GM19455 (cell line): Measurements from ENCODE around the gene RPL32.

Experiments
- ATAC-seq: cut with Tn5 transposase; IDR thresholded peaks from one replicate; pipeline ENCODE4 v1.9.1; 2021; ENCODE audit not compliant: unreplicated experiment

The RPL32 gene

DNA sequence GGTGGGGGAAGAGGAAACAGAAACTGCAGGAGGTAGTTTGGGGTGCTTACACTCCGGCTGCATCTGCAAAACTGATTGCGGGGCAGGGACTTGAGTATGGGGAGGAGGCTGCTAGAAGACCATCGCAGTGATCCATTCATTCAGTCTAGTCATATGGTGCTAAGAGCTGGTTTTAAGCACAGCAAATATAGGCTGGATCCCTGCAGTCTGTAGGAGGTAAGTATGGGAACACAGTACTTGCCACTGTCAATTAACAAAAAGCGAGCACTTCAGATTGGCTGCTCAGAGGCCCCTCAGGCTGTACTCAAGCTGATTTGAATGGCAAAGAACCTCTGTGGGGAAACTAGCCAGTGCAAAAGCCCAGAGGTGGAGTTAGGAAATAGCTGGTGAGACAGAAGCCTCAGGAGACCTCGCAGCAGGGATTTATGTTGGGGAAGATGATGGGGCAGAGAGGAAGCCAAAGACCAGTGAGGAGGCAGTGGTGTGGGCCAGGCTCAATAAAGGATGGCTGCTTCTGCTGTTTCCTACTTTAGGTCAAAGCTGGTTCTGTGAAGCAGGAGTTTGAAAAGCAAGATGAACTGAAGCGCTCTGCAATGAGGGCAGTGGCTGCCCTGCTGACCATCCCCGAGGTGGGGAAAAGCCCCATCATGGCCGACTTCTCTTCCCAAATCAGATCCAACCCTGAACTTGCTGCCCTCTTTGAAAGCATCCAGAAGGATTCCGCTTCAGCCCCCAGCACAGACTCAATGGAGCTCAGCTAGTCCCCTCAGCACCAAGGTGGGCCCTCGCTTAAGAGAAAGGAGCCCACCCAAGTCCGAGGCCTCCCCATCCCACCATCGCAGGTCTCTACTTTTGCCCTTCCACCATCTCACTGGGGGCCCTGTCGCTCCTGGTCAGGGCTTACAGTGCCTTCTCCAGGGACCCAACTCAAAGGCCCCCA is 7.9 kb downstream of the RPL32 start:
- no peak for ATAC-seq

DNA sequence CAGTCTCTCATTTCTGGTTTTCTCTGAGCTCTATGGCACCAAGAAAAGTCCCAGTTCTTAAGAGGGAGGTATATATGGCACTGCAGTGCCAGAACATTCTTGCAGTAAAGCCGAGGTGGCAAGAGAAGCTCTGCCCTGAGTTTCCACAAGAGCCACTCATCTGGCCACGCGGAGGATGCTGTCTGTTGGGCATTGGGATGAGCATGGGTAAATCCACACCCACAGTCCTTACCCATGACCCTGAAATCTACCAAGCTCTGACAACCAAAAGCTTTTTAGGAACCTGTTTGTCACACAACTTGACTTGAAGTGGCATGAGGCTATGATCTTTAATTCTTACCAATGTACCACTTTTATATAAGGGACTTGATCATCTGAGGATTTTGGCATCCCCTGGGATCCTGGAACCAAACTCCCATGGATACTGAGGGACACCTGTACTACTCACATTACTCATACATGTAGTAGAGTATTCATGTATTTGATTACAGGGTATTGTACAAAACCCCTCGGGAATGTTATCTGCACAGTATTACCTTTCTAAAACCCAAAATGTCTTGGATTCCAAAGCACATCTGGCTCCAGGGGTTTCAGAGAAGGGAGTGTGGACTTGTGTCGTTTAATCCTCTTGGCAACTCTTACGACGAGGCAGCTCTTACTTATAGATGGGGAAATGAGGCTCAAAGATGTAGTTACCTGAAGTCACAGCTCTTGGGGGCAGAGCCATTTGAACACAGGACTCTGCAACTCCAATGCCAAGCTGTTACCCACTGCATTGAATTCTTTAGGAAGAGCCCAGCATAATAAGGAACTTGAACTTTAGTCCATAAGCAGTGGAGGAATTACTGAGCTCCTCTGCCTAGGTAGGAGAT is 8.8 kb downstream of the RPL32 start:
- ATAC-seq: no peak

DNA sequence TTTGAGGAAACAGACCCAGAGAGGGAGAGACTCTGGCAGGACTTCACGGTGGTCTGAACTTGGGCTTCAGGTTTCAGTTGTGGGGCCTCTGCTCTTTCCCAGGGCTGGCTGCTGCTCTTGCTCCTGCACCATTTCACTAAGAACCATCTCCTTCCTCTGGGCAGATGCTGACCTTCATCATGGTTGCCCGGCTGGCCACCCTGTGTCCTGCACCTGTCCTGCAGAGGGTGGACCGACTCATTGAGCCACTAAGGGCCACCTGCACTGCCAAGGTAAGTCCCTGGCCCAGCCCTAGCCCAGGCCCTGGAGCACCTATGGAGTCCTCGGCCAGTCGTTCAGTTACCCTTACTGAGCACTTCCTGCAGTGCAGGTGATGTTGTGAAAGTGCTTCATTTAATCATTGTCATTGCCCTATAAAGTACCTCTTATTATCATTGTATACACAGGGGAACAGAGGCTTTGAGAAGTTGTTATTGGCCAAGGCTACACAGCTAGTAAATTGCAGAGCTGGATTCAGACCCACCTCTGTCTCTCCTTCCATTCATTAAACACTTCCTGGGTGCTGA is 10.0 kb downstream of the RPL32 start:
- no peak for ATAC-seq

GRCh38 chr3:12830785-12831156 is 10.6 kb downstream of the RPL32 start:
- ATAC-seq: no peak

- no peak for ATAC-seq
These were observed 11.2 kb downstream of the RPL32 start for GRCh38 chr3:12829886-12830784.

DNA sequence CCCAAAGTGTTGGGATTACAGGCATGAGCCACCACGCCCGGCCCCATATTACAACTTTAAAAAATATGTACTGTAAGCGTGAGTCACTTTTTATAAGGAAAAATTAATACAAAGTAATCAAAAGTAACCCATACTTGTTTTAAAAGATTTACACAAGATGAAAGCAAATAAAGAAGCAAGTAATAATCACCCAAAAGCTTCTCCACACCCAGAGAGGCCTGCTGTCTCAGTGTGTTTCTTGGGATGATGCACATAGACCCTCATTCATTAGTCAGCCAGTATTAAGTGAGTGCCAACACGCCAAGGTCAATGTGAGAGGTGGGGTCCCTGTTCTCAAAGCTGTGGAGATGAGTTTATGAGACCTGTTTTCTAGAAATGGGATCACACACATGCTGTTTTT is 12.0 kb downstream of the RPL32 start:
- no peak for ATAC-seq

- ATAC-seq: no peak
These were observed 12.6 kb downstream of the RPL32 start for GRCh38 chr3:12828751-12829150.

GRCh38 chr3:12825156-12825555 is 16.2 kb downstream of the RPL32 start:
- ATAC-seq: no peak

- ATAC-seq: no peak
These were observed 17.1 kb downstream of the RPL32 start for GRCh38 chr3:12824299-12824698.

GRCh38 chr3:12822725-12823373 is 18.5 kb downstream of the RPL32 start:
- ATAC-seq: no peak

- ATAC-seq: no peak
These were observed 22.6 kb downstream of the RPL32 start for GRCh38 chr3:12818773-12819172.

DNA sequence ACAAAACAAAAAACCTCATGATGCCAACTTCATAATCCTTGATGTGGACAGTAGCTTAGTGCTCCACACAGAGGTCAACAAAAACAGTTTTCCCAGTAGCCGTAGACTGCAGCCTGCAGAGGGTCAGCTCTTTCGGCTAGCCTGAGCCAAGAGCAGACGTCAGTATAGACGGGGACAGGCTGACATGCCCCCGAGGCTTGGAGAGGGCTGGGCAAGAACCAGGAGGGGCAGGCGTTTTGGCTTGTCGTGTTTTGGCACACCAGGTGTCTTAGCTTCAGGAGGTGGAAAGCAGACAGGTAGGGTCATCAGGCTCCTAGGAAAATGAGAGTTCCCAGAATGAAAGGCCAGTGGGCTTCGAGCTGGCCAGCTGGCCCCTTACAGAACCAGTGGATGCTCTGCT is 23.1 kb downstream of the RPL32 start:
- no peak for ATAC-seq

DNA sequence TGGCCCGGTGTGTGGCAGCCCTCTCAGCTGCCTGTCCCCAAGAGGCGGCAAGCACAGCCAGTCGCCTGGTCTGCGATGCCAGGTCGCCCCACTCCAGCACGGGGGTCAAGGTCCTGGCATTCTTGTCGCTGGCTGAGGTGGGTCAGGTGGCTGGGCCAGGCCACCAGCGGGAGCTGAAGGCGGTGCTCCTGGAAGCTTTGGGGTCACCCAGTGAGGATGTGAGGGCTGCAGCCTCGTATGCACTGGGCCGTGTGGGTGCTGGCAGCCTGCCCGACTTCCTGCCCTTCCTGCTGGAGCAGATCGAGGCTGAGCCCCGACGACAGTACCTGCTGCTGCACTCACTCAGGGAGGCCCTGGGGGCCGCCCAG is 24.0 kb downstream of the RPL32 start:
- ATAC-seq: no peak

DNA sequence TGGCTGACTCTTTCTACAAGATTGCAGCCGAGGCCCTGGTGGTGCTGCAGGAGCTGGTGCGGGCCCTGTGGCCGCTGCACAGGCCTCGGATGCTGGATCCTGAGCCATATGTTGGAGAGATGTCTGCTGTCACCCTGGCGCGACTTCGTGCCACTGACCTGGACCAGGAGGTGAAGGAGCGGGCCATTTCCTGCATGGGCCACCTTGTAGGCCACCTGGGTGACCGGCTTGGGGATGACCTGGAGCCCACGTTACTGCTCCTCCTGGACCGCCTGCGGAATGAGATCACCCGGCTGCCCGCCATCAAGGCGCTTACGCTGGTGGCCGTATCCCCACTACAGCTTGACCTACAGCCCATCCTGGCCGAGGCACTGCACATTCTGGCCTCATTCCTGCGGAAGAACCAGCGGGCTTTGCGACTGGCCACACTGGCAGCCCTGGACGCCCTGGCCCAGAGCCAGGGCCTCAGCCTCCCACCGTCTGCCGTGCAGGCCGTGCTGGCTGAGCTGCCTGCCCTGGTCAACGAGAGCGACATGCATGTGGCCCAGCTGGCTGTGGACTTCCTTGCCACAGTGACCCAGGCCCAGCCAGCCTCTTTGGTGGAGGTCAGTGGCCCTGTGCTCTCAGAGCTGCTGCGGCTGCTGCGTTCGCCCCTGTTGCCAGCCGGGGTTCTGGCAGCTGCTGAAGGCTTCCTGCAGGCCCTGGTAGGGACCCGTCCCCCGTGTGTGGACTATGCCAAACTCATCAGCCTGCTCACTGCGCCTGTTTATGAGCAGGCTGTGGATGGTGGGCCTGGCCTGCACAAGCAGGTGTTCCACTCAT is 24.6 kb downstream of the RPL32 start:
- no peak for ATAC-seq

DNA sequence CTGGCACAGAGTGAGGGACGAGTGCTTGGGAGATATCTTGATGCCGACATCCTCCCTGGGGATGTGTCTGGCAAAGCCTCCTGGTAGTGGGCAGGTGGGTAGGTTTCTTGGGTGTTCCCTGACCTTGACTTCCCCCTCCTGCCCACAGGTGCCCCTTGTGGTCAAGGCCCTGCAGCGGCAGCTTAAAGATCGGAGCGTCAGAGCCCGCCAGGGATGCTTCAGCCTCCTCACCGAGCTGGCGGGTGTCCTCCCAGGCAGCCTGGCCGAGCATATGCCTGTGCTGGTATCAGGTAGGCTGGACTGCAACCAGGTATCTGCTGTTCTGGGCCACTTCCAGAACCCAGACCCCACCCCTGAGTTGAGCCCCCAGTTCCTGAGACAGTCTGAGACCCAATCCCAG is 25.6 kb downstream of the RPL32 start:
- no peak for ATAC-seq

DNA sequence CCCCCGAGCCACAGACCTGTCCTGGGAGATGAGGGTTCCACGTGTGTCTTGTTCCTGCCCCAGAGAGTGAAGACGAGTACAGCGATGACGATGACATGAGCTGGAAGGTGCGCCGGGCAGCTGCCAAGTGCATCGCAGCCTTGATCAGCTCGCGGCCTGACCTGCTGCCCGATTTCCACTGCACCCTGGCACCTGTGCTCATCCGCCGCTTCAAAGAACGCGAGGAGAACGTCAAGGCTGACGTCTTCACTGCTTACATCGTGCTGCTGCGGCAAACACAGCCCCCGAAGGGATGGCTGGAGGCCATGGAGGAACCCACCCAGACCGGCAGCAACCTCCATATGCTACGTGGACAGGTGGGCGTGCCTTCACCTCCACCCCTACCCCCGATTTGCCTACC is 26.3 kb downstream of the RPL32 start:
- ATAC-seq: no peak

DNA sequence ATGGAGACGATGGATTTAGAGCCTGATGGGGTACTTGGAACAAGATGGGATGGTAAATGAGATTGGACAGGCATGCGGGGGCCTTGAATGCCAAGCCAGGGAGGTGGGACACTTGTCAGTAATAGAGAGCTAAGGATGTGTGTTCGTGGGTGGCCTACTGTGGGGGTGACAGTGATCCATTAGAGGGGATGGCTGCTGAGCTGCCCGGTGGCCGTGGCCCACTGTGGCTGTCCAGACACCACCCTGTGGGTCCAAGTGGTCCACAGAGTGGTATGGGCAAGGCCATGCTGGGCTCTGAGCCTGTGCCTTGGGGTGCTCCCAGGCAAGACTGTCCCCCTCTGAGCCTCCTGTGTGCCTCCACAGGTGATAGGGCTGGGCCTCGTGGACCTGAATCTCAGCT is 27.4 kb downstream of the RPL32 start:
- ATAC-seq: no peak

- ATAC-seq: no peak
These were observed 28.6 kb downstream of the RPL32 start for GRCh38 chr3:12812812-12813211.

- ATAC-seq: no peak
These were observed 30.4 kb downstream of the RPL32 start for GRCh38 chr3:12810961-12811360.
